Measurements from ENCODE around the gene ZNF546. TPM values are rescaled to one million over a fixed set of nuclear protein-coding genes. Genes with fewer than 3 reads are reported as not detected.

ZNF546 gene
- total and polyA plus RNA-seq, 2 donors (not counting 1 experiment from before 2014, with no cell fraction given): 1.8 to 15.7 TPM

- Histone ChIP-seq H3K79me2 (ENCODE audit: control insufficient read depth, insufficient read depth, low read length) (peaks cover 48% of the 10 kb centered on the region), H3K4me1 (ENCODE audit: control insufficient read depth in 2 of 2, insufficient read depth in 2 of 2, low read length in 2 of 2) (peaks cover 13 to 17% of the 10 kb centered on the region in 2 donors), H3K9me3 (ENCODE audit: control extremely low read depth in 1 of 3, control insufficient read depth in 2 of 3, insufficient read depth in 1 of 3, low read length in 2 of 3) (peaks cover 3 to 19% (median 11%) of the 10 kb centered on the region in 3 donors), H3K27ac (ENCODE audit: low read length in 2 of 2) (peak overlapping the region; percentile 76 to 78), H3K27me3 (replicated peaks in 1 of 4; ENCODE audit: control extremely low read depth in 1 of 4, control insufficient read depth in 3 of 4, insufficient read depth in 4 of 4, low read length in 3 of 4) (no peaks in the 10 kb centered on the region), H2AFZ (ENCODE audit: insufficient read depth, low read depth, low read length, poor library complexity, severe bottlenecking) (peak overlapping the region; percentile 88), H3K4me2 (replicated peaks; ENCODE audit: low read depth, low read length, poor library complexity, severe bottlenecking) (peak overlapping the region; percentile 82), H3K9ac (ENCODE audit: low read length) (peak overlapping the region; percentile 86), H3K4me3 (ENCODE audit: control extremely low read depth in 1 of 5, extremely low read depth in 1 of 5, insufficient read depth in 1 of 5, low read depth in 2 of 5, low read length in 4 of 5) (peak overlapping the region; percentile 65 to 86 (median 77)), H4K20me1 (ENCODE audit: control insufficient read depth, insufficient read depth, low read length, poor library complexity, severe bottlenecking) (peaks cover 30% of the 10 kb centered on the region), H3K36me3 (replicated peaks in 1 of 2; ENCODE audit: control extremely low read depth in 1 of 2, control insufficient read depth in 1 of 2, extremely low read depth in 1 of 2, insufficient read depth in 2 of 2, low read length in 1 of 2) (peaks cover 0 to 3% of the 10 kb centered on the region in 2 experiments)
- peak overlapping the region; percentile 99 for H3K4me3 Mint-ChIP-seq
- TF ChIP-seq, protein P1, sequence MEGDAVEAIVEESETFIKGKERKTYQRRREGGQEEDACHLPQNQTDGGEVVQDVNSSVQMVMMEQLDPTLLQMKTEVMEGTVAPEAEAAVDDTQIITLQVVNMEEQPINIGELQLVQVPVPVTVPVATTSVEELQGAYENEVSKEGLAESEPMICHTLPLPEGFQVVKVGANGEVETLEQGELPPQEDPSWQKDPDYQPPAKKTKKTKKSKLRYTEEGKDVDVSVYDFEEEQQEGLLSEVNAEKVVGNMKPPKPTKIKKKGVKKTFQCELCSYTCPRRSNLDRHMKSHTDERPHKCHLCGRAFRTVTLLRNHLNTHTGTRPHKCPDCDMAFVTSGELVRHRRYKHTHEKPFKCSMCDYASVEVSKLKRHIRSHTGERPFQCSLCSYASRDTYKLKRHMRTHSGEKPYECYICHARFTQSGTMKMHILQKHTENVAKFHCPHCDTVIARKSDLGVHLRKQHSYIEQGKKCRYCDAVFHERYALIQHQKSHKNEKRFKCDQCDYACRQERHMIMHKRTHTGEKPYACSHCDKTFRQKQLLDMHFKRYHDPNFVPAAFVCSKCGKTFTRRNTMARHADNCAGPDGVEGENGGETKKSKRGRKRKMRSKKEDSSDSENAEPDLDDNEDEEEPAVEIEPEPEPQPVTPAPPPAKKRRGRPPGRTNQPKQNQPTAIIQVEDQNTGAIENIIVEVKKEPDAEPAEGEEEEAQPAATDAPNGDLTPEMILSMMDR (IDR thresholded peaks at IDR 0.05): no peak
- no peak for TF ChIP-seq EZH2 (IDR thresholded peaks at IDR 0.05; ENCODE audit: borderline replicate concordance, insufficient read depth, low read depth, low read length, poor library complexity, severe bottlenecking)
- ChIA-PET POLR2A (interaction anchor here (0.7 kb wide), 2 partner anchors 33 to 691 kb away, joined by 4 to 5 read pairs; no protein-coding TSS in a partner anchor), CTCF (interaction anchor here (0.6 to 2.3 kb wide), 7 partner anchors 13 to 533 kb away, joined by 3 to 6 read pairs (median 5); partner anchors contain the start of genes PSMC4 and ZNF780A)
- no peaks in the 10 kb centered on the region for H3K27me3 Mint-ChIP-seq
- peak overlapping the region; percentile 94 for H3K27ac Mint-ChIP-seq
- H3K4me1 Mint-ChIP-seq: peaks cover 49% of the 10 kb centered on the region
- intact Hi-C loops (cut with micrococcal nuclease): loop anchor here (2.0 to 5.0 kb wide), 2 partner anchors 34 to 59 kb away; partner anchors contain the start of genes ZNF546 and ZNF780A
- 0% methylated on average over 3 of the region's 7 CpGs for WGBS (ENCODE audit: insufficient coverage)
- ATAC-seq (ENCODE audit: low read depth): no peak
- H3K9me3 Mint-ChIP-seq (ENCODE audit: insufficient read depth): peaks cover 14% of the 10 kb centered on the region
- DNase-seq: no peak
These were observed 59.6 kb downstream of the ZNF546 start for GRCh38 chr19:40056505-40056904.

DNA sequence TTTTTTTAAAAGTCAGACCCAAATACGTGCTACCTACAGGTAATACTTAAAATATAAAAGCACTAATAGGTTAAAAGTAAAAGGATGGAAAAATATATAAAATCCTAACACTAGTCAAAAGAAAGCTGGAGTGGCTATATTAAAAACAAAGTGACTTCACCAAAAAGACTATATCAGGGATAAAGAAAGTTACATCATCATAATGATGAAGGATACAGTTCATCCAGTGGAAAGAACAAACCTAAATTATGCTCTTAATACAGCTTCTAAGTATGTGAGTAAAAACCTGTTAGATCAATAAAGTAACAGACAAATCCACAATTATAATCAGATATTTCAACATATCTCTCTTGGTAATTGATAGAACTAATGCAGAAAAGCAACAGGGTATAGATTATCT is 60.3 kb downstream of the ZNF546 start:
- Mint-ChIP-seq H3K27me3 (no peaks in the 10 kb centered on the region), H3K4me1 (peaks cover 45% of the 10 kb centered on the region), H3K4me3 (peak overlapping the region; percentile 99), H3K27ac (peak overlapping the region; percentile 20), H3K9me3 (ENCODE audit: insufficient read depth) (peaks cover 14% of the 10 kb centered on the region)
- no peak for ATAC-seq (ENCODE audit: low read depth)
- POLR2A ChIA-PET: interaction anchor here (0.7 kb wide), 1 partner anchor 32 kb away, joined by 5 read pairs; no protein-coding TSS in a partner anchor
- CTCF ChIA-PET: interaction anchor here (0.6 to 2.3 kb wide), 4 partner anchors 14 to 288 kb away, joined by 4 to 6 read pairs (median 5); partner anchors contain the start of gene PSMC4
- Histone ChIP-seq H3K9me3 (ENCODE audit: control extremely low read depth in 1 of 3, control insufficient read depth in 2 of 3, insufficient read depth in 1 of 3, low read length in 2 of 3) (peaks cover 3 to 19% (median 11%) of the 10 kb centered on the region in 3 donors), H3K27ac (ENCODE audit: low read length in 2 of 2) (no peak overlapping the region), H2AFZ (ENCODE audit: insufficient read depth, low read depth, low read length, poor library complexity, severe bottlenecking) (no peak overlapping the region), H3K9ac (ENCODE audit: low read length) (no peak overlapping the region), H3K79me2 (ENCODE audit: control insufficient read depth, insufficient read depth, low read length) (peaks cover 46% of the 10 kb centered on the region), H3K36me3 (replicated peaks in 1 of 2; ENCODE audit: control extremely low read depth in 1 of 2, control insufficient read depth in 1 of 2, extremely low read depth in 1 of 2, insufficient read depth in 2 of 2, low read length in 1 of 2) (peaks cover 0 to 1% of the 10 kb centered on the region in 2 experiments), H3K4me3 (ENCODE audit: control extremely low read depth in 1 of 5, extremely low read depth in 1 of 5, insufficient read depth in 1 of 5, low read depth in 2 of 5, low read length in 4 of 5) (no peak overlapping the region), H3K4me1 (ENCODE audit: control insufficient read depth in 2 of 2, insufficient read depth in 2 of 2, low read length in 2 of 2) (peaks cover 13 to 17% of the 10 kb centered on the region in 2 donors), H3K27me3 (replicated peaks in 1 of 4; ENCODE audit: control extremely low read depth in 1 of 4, control insufficient read depth in 3 of 4, insufficient read depth in 4 of 4, low read length in 3 of 4) (no peaks in the 10 kb centered on the region), H3K4me2 (replicated peaks; ENCODE audit: low read depth, low read length, poor library complexity, severe bottlenecking) (peak overlapping the region; percentile 82), H4K20me1 (ENCODE audit: control insufficient read depth, insufficient read depth, low read length, poor library complexity, severe bottlenecking) (peaks cover 24% of the 10 kb centered on the region)
- DNase-seq: no peak
- intact Hi-C loops (cut with micrococcal nuclease): loop anchor here (2.0 to 5.0 kb wide), 2 partner anchors 34 to 60 kb away; partner anchors contain the start of genes ZNF546 and ZNF780A
- no CpG with 5 or more reads among the region's 1 CpG for WGBS (ENCODE audit: insufficient coverage)
- no peak for TF ChIP-seq EZH2 (IDR thresholded peaks at IDR 0.05; ENCODE audit: borderline replicate concordance, insufficient read depth, low read depth, low read length, poor library complexity, severe bottlenecking)
- TF ChIP-seq, protein P1 (IDR thresholded peaks at IDR 0.05): no peak
